ENCODE results near the gene ZNF507. TPM values are rescaled to one million over a fixed set of nuclear protein-coding genes. Genes with fewer than 3 reads are reported as not detected.
A peak's percentile ranks its signal among the peaks of the same experiment; 100 is the strongest.

Gene ZNF507
- total and polyA plus RNA-seq, 4 experiments from 2014 or later: 5.0 to 40.8 (median 23.5) TPM

DNA sequence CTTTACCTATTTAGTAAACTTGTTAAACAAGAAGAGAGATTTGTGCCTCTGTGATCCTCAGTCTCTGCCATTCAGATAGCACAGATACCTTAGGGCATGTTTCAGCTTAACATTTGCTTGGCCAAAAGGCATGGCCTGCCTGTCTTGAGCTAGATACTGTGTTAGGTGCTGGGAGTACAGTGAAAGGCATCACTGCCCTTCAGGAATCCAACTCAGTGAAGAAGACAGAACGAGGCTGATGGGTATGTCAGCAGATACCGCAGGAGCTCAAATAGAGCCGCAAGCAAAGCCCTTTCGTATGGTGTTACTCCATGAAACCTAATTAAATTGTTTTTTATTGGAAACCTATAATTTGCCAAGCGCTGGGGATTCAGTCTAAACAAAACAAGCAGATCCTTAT lies 12.9 kb downstream of the ZNF507 start:
- H3K4me1 Mint-ChIP-seq: peaks cover 27 to 73% (median 56%) of the 10 kb centered on the region in 4 donors
- H3K27ac ChIP-seq (ENCODE audit: low read depth, low read length): no peak overlapping the region
- no peak for DNase-seq
- no peaks in the 10 kb centered on the region for H3K9me3 ChIP-seq (ENCODE audit: control insufficient read depth in 1 of 2, low read length in 2 of 2)
- POLR2A ChIA-PET (ENCODE audit: partially characterized antibody): interaction anchor here (2.1 kb wide), 1 partner anchor 13 kb away, joined by 10 read pairs; the partner anchor contains the start of gene ZNF507
- intact Hi-C loops (cut with micrococcal nuclease): no loop called here
- CTCF ChIA-PET (ENCODE audit: partially characterized antibody): interaction anchor here (2.3 kb wide), 1 partner anchor 18 kb away, joined by 11 read pairs; no protein-coding TSS in a partner anchor
- no peak overlapping the region for H3K4me3 Mint-ChIP-seq
- no peaks in the 10 kb centered on the region for H3K27me3 ChIP-seq (ENCODE audit: insufficient read depth, low read length)
- H3K4me3 ChIP-seq (ENCODE audit: low read length in 2 of 2): no peak overlapping the region
- H3K27ac Mint-ChIP-seq: no peak overlapping the region
- H3K4me1 ChIP-seq (ENCODE audit: insufficient read depth, low read length): peaks cover 25% of the 10 kb centered on the region
- H3K36me3 Mint-ChIP-seq: peaks cover 67 to 87% of the 10 kb centered on the region in 2 donors
- H3K27me3 Mint-ChIP-seq: no peaks in the 10 kb centered on the region
- peaks cover 69% of the 10 kb centered on the region for H3K36me3 ChIP-seq (ENCODE audit: insufficient read depth, low read length)
- H3K9me3 Mint-ChIP-seq: no peaks in the 10 kb centered on the region

DNA sequence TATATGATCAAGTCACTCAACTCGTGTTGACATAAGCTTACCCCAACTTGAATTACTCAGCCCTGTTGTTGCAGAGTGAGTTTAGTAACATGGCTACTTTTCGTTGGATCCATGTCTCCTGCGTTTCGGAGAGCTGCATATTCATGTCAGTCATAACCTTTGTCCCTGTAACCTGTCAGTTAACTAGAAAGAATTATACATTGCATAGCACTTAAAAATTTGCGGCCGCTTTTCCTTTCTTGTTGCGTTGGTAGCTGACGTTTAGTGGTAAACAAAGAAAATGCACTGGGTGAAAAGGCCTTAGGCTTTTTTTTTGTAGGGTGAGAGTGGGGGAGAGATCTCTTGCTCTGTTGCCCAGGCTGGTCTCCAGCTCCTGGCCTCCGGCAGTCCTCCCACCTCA lies 14.2 kb downstream of the ZNF507 start:
- CTCF ChIA-PET (ENCODE audit: partially characterized antibody): interaction anchor here (0.6 kb wide), 1 partner anchor 19 kb away, joined by 3 read pairs; no protein-coding TSS in a partner anchor
- no peak overlapping the region for H3K4me3 ChIP-seq (ENCODE audit: low read length in 2 of 2)
- no peaks in the 10 kb centered on the region for H3K27me3 Mint-ChIP-seq
- POLR2A ChIA-PET (ENCODE audit: partially characterized antibody): interaction anchor here (0.8 kb wide), 1 partner anchor 14 kb away, joined by 3 read pairs; the partner anchor contains the start of gene ZNF507
- peaks cover 20% of the 10 kb centered on the region for H3K4me1 ChIP-seq (ENCODE audit: insufficient read depth, low read length)
- peaks cover 65% of the 10 kb centered on the region for H3K36me3 ChIP-seq (ENCODE audit: insufficient read depth, low read length)
- no peak for DNase-seq
- H3K27ac Mint-ChIP-seq: no peak overlapping the region
- no peaks in the 10 kb centered on the region for H3K9me3 ChIP-seq (ENCODE audit: control insufficient read depth in 1 of 2, low read length in 2 of 2)
- intact Hi-C loops (cut with micrococcal nuclease): no loop called here
- peaks cover 61 to 87% of the 10 kb centered on the region in 2 donors for H3K36me3 Mint-ChIP-seq
- H3K27me3 ChIP-seq (ENCODE audit: insufficient read depth, low read length): no peaks in the 10 kb centered on the region
- no peak overlapping the region for H3K4me3 Mint-ChIP-seq
- no peak overlapping the region for H3K27ac ChIP-seq (ENCODE audit: low read depth, low read length)
- H3K4me1 Mint-ChIP-seq: peaks cover 32 to 72% (median 57%) of the 10 kb centered on the region in 4 donors
- no peaks in the 10 kb centered on the region for H3K9me3 Mint-ChIP-seq

DNA sequence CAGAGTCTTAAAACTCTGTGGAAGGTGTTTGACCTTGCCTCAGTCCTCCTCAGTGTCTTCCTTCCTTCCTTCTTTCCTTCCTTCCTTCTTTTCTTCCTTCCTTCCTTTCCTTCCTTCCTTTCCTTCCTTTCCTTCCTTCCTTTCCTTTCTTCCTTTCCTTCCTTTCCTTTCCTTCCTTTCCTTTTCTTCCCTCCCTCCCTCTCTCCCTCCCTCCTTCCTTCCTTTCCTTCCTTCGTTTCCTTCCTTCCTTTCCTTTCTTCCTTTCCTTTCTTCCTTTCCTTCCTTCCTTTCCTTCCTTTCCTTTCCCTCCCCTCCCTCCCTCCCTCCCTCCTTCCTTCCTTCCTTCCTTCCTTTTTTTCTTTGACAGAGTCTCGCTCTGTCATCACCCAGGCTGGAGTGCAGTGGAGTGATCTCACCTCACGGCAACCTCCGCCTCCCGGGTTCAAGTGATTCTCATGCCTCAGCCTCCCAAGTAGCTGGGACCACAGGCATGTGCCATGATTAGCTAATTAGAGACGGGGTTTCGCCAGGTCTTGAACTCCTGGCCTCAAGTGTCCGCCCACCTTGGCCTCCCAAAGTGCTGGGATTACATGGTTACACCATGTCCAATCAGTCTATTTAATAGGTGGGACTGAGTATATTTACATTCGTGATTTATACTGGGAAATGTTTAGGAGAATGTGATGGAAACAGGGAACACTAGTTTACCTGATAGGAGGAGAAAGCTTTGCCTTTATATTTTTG lies 16.3 kb downstream of the ZNF507 start:
- no peak for DNase-seq
- Mint-ChIP-seq H3K27ac (peak overlapping the region in 2 of 7 donors; percentile 29 to 75), H3K36me3 (peaks cover 64 to 91% of the 10 kb centered on the region in 2 donors), H3K27me3 (no peaks in the 10 kb centered on the region), H3K4me1 (peaks cover 38 to 74% (median 56%) of the 10 kb centered on the region in 4 donors), H3K9me3 (no peaks in the 10 kb centered on the region), H3K4me3 (no peak overlapping the region)
- H3K4me3 ChIP-seq (ENCODE audit: low read length in 2 of 2): no peak overlapping the region
- no peak overlapping the region for H3K27ac ChIP-seq (ENCODE audit: low read depth, low read length)
- no peaks in the 10 kb centered on the region for H3K9me3 ChIP-seq (ENCODE audit: control insufficient read depth in 1 of 2, low read length in 2 of 2)
- peaks cover 11% of the 10 kb centered on the region for H3K4me1 ChIP-seq (ENCODE audit: insufficient read depth, low read length)
- H3K27me3 ChIP-seq (ENCODE audit: insufficient read depth, low read length): no peaks in the 10 kb centered on the region
- POLR2A ChIA-PET (ENCODE audit: partially characterized antibody): no interaction called here
- intact Hi-C loops (cut with micrococcal nuclease): no loop called here
- CTCF ChIA-PET (ENCODE audit: partially characterized antibody): interaction anchor here (1.3 kb wide), 1 partner anchor 13 kb away, joined by 3 read pairs; no protein-coding TSS in a partner anchor
- H3K36me3 ChIP-seq (ENCODE audit: insufficient read depth, low read length): peaks cover 54% of the 10 kb centered on the region

DNA sequence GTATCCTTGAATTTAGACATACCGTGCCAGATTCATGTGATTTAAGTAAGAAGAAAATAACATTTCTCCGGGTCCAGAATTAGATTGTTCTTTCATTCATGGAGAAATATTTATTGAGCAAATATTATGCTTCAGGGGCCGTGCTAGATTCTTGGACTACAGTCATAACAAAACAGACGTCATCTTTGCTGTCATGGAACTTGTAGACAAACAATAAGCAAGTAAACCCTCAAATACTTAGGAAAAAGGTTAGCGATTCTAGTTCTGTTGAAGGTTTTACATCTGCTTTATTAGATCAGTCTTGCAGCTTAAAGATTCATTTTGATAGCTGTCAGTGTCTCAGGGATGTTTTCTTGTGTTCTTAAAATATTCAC lies 16.9 kb downstream of the ZNF507 start:
- ChIA-PET POLR2A (ENCODE audit: partially characterized antibody) (no interaction called here), CTCF (ENCODE audit: partially characterized antibody) (interaction anchor here (1.3 kb wide), 1 partner anchor 13 kb away, joined by 3 read pairs; no protein-coding TSS in a partner anchor)
- no peaks in the 10 kb centered on the region for H3K27me3 ChIP-seq (ENCODE audit: insufficient read depth, low read length)
- H3K4me3 ChIP-seq (ENCODE audit: low read length in 2 of 2): no peak overlapping the region
- H3K4me1 Mint-ChIP-seq: peaks cover 40 to 75% (median 59%) of the 10 kb centered on the region in 4 donors
- H3K27ac ChIP-seq (ENCODE audit: low read depth, low read length): no peak overlapping the region
- no peaks in the 10 kb centered on the region for H3K9me3 ChIP-seq (ENCODE audit: control insufficient read depth in 1 of 2, low read length in 2 of 2)
- H3K27me3 Mint-ChIP-seq: no peaks in the 10 kb centered on the region
- no peak for DNase-seq
- H3K4me1 ChIP-seq (ENCODE audit: insufficient read depth, low read length): peaks cover 11% of the 10 kb centered on the region
- no peak overlapping the region for H3K4me3 Mint-ChIP-seq
- peaks cover 51% of the 10 kb centered on the region for H3K36me3 ChIP-seq (ENCODE audit: insufficient read depth, low read length)
- H3K9me3 Mint-ChIP-seq: no peaks in the 10 kb centered on the region
- H3K27ac Mint-ChIP-seq: no peak overlapping the region
- intact Hi-C loops (cut with micrococcal nuclease): no loop called here
- H3K36me3 Mint-ChIP-seq: peaks cover 65 to 91% of the 10 kb centered on the region in 2 donors

DNA sequence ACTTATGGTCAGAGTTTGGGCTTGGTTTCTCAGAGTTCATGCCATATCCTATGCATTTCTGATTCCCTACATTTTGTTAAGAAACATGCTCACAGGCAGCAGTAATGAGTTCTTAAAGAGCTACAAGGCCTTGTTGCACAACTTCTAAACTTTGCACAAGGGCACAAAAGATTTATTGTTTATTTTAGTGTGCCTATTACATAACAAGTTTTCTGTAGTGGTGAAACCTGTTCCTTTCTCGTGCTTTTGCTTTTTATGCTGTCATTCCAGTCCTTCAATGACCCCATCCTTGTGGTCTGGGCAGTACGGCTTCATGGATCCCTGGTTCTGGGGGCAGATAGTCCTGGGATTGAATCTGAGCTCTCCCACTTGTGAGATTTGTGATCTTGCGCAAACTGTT lies 17.8 kb downstream of the ZNF507 start:
- Histone ChIP-seq H3K36me3 (ENCODE audit: insufficient read depth, low read length) (peaks cover 50% of the 10 kb centered on the region), H3K27me3 (ENCODE audit: insufficient read depth, low read length) (no peaks in the 10 kb centered on the region), H3K9me3 (ENCODE audit: control insufficient read depth in 1 of 2, low read length in 2 of 2) (no peaks in the 10 kb centered on the region), H3K27ac (ENCODE audit: low read depth, low read length) (no peak overlapping the region), H3K4me1 (ENCODE audit: insufficient read depth, low read length) (peaks cover 14% of the 10 kb centered on the region), H3K4me3 (ENCODE audit: low read length in 2 of 2) (no peak overlapping the region)
- Mint-ChIP-seq H3K4me1 (peaks cover 48 to 84% (median 64%) of the 10 kb centered on the region in 4 donors), H3K27ac (peak overlapping the region in 1 of 7 donors; percentile 22), H3K4me3 (no peak overlapping the region), H3K36me3 (peaks cover 70 to 91% of the 10 kb centered on the region in 2 donors), H3K9me3 (no peaks in the 10 kb centered on the region), H3K27me3 (no peaks in the 10 kb centered on the region)
- CTCF ChIA-PET (ENCODE audit: partially characterized antibody): interaction anchor here (1.6 kb wide), 1 partner anchor 23 kb away, joined by 4 read pairs; no protein-coding TSS in a partner anchor
- POLR2A ChIA-PET (ENCODE audit: partially characterized antibody): no interaction called here
- DNase-seq: no peak
- intact Hi-C loops (cut with micrococcal nuclease): no loop called here

DNA sequence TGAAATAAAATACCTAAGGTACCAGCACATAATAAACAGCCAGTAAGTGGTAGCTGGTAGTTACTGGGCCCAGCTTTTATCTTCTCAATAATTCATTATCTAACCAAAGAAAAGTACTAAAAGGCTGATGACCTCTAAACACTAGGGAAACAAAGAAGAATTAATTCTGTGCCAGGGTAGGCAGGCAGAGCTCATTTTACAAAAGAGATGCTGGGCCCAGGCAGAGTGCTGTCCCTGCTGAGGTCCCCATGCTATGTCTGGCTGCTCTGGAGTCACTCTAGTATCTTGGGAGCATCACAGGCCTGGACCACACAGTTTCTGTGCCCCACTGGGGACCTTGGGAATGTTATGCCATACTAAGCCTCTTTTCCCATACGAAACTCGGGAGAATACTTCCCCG lies 18.2 kb downstream of the ZNF507 start:
- Mint-ChIP-seq H3K27ac (peak overlapping the region in 1 of 7 donors; percentile 22), H3K36me3 (peaks cover 71 to 89% of the 10 kb centered on the region in 2 donors), H3K4me3 (peak overlapping the region in 1 of 8 donors; percentile 13), H3K27me3 (no peaks in the 10 kb centered on the region), H3K4me1 (peaks cover 48 to 89% (median 66%) of the 10 kb centered on the region in 4 donors), H3K9me3 (no peaks in the 10 kb centered on the region)
- Histone ChIP-seq H3K9me3 (ENCODE audit: control insufficient read depth in 1 of 2, low read length in 2 of 2) (no peaks in the 10 kb centered on the region), H3K27me3 (ENCODE audit: insufficient read depth, low read length) (no peaks in the 10 kb centered on the region), H3K36me3 (ENCODE audit: insufficient read depth, low read length) (peaks cover 46% of the 10 kb centered on the region), H3K4me1 (ENCODE audit: insufficient read depth, low read length) (peaks cover 19% of the 10 kb centered on the region), H3K4me3 (ENCODE audit: low read length in 2 of 2) (no peak overlapping the region), H3K27ac (ENCODE audit: low read depth, low read length) (no peak overlapping the region)
- intact Hi-C loops (cut with micrococcal nuclease): no loop called here
- ChIA-PET CTCF (ENCODE audit: partially characterized antibody) (interaction anchor here (1.6 kb wide), 1 partner anchor 24 kb away, joined by 4 read pairs; no protein-coding TSS in a partner anchor), POLR2A (ENCODE audit: partially characterized antibody) (no interaction called here)
- no peak for DNase-seq

DNA sequence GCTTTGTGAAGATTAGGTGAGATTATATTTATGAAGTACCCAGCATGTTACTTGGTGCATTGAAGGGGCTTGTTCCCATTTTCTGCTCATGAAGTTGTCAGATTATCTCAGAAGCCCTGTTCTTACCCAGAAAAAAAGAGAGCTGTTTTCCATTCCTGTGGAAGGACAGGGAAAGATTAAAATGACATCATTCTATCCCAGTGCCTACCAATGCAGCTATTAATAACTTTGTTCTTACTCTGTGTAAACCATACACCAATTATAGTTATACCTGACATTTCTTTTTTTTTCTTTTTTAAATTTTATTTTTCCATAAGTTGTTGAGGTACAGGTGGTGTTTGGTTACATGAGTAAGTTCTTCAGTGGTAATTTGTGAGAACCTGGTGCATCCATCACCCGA lies 18.6 kb downstream of the ZNF507 start:
- no peak for DNase-seq
- Histone ChIP-seq H3K36me3 (ENCODE audit: insufficient read depth, low read length) (peaks cover 45% of the 10 kb centered on the region), H3K4me1 (ENCODE audit: insufficient read depth, low read length) (peaks cover 20% of the 10 kb centered on the region), H3K9me3 (ENCODE audit: control insufficient read depth in 1 of 2, low read length in 2 of 2) (no peaks in the 10 kb centered on the region), H3K27ac (ENCODE audit: low read depth, low read length) (no peak overlapping the region), H3K4me3 (ENCODE audit: low read length in 2 of 2) (no peak overlapping the region), H3K27me3 (ENCODE audit: insufficient read depth, low read length) (no peaks in the 10 kb centered on the region)
- H3K36me3 Mint-ChIP-seq: peaks cover 69 to 88% of the 10 kb centered on the region in 2 donors
- peak overlapping the region in 1 of 7 donors; percentile 7 for H3K27ac Mint-ChIP-seq
- H3K27me3 Mint-ChIP-seq: no peaks in the 10 kb centered on the region
- intact Hi-C loops (cut with micrococcal nuclease): no loop called here
- H3K4me3 Mint-ChIP-seq: peak overlapping the region in 1 of 8 donors; percentile 28
- CTCF ChIA-PET (ENCODE audit: partially characterized antibody): interaction anchor here (1.6 kb wide), 1 partner anchor 24 kb away, joined by 4 read pairs; no protein-coding TSS in a partner anchor
- H3K9me3 Mint-ChIP-seq: no peaks in the 10 kb centered on the region
- POLR2A ChIA-PET (ENCODE audit: partially characterized antibody): no interaction called here
- peaks cover 48 to 93% (median 67%) of the 10 kb centered on the region in 4 donors for H3K4me1 Mint-ChIP-seq

All from CD4-positive, alpha-beta memory T cell (primary cell).